AG08396 (cell line): Measurements from ENCODE around the gene PTGFR.

Source experiments
- DNase-seq: peaks from one replicate; pipeline ENCODE4 v3.0.0; 2012; ENCODE audit warnings: low spot score, mixed read lengths

The PTGFR gene

GRCh38 chr1:78520216-78520615, 29.4 kb downstream of the PTGFR start:
- no peak for DNase-seq

DNA sequence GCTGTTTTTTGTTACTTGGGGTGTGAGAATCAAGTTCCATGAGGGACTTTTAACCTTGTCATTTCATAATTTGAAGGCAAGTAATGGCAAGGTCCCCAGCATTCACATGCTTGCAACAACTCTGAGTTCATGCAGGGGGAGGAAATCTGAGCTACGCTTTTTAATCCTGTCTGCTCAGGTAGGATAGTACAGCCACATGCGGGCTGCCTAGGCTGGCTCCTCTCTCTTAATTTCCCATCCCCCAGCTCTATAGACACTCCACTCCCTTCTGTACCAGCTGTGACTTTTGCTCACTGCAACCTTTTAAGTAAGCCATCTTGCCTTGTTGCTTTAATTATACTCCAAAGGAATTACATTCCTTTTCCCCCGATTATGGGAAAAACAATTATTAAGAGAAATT, 30.1 kb downstream of the PTGFR start:
- no peak for DNase-seq

DNA sequence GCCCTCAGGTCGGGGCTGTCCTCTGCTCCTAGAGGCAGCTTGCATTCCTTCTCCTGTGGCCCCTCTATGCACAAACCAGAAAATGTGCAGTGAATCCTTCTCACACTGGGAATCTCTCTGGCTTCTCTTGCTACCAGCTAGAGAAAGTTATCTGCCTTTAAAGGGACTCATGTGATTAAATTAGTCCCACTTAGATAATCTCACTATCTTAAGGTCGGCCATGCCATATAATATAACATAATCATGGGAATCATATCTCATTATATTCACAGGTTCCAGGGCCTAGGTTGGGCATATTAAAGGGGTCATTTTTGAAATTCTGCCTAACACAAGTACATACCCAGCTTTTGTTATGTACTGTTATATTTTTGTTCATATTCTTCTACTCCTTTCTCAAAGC, 31.4 kb downstream of the PTGFR start:
- no peak for DNase-seq

DNA sequence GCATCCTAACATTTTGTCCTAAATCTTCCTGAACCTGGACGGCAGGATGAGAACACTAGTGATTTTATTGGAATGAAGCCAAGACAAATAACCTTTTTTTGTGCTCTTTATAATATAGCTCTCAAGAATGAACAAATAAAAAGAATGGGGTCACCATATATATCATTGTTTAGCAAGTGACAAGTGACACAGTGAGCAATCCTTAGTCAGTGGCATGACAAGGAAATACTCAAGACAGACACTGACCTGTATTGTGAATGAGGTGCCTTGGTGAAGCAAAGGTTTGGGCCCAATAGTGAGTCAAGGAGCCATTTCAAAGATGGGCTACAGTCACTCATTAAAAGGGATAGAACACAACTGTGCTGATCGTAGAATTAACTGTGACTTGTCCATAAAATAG, 35.7 kb downstream of the PTGFR start:
- no peak for DNase-seq

GRCh38 chr1:78527706-78528105, 36.9 kb downstream of the PTGFR start:
- no peak for DNase-seq

DNA sequence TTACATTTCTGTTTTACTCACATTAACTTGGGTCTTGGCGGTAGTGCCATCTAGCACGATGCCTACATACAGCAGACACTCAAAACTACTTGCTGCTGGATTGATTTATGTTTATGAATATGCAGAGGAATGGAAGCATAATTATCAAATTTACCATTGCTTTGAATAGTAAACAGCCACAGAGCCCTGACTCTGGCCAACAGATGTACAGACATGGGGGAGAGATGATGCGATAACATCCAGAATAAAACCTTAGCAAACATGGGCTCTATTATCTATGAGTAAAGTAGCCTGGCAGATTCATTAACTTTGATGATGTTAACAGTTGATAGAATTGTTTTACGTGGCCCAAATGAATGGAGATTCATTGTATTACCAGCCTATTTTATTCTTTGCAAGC, 42.8 kb downstream of the PTGFR start:
- DNase-seq = no peak

DNA sequence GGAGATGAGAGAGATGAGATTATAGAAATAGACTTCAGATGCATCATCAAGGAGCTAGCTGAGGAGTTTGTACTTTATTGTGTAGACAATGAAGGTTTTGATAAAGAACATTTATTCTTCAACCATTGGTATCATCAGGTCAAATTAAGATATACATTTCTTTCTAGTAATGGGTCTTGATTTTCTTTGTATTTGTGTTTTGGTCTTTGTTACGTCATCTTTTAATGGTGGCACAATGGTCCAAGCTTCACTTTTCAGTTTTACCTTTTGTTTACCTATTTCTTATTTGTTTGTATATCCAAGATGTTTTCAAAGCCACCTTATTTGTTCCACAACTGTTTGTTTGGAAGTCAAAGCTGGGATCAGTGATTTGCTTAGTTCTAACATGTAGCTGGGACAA, 44.5 kb downstream of the PTGFR start:
- DNase-seq = no peak

- DNase-seq = peak; percentile 23
Measured at GRCh38 chr1:78536427-78536826, 45.7 kb downstream of the PTGFR start.

DNA sequence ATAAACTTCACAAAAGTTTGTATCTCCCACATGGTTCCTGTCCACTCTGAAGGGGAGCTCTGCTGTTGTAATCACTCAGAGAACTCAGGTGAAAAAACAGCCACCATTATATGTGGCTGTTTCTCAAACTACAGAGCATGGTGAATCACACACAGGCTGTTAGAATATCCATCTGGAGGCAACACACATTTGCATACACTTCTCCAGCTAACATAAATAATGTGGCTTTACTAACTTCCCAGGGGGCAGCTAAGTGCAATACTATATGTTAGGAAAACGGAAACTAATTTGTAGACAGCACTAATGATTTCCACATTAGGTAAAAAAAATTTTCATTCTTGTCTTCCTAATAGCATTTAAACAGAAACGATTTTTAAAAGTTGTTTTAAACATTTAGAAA, 49.3 kb downstream of the PTGFR start:
- no peak for DNase-seq

GRCh38 chr1:78541479-78541878, 50.7 kb downstream of the PTGFR start:
- DNase-seq = no peak

DNA sequence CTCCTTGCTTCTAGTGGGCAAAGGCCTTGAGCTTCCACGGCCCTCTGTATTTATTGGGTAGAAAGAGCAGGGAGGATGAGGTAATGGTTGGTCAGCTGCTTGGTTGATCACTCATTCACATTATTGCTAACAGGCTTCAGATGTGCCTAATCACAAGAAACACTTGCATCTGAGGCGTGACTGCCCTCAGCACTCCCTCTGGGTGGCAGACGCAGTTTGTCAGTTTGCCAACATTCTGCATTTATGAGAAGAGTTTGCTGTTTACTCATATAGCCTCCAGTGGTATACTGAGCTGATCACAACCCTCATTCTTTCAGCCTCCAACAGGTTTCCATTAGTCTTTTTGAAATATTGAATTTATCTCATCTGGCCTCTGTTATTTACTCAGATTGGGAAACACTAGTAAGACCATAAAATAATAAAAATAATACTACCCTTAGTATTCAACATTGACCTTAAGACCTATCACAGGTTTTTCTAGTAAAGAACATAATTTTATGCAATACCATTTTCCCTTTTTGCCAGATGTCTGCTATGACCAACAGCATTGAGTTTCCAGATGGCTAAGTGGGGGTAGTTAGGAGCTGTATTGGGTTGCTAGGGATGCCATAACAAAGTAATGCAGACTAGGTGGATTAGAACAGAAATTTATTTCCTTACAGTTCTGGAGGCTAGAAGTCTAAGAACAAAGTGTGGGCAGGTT, 53.3 kb downstream of the PTGFR start:
- no peak for DNase-seq

- no peak for DNase-seq
Measured at GRCh38 chr1:78547081-78547480, 56.3 kb downstream of the PTGFR start.

- no peak for DNase-seq
Measured at GRCh38 chr1:78549331-78549730, 58.6 kb downstream of the PTGFR start.

- DNase-seq = no peak
Measured at GRCh38 chr1:78549891-78550290, 59.1 kb downstream of the PTGFR start.

GRCh38 chr1:78553859-78554258, 63.1 kb downstream of the PTGFR start:
- DNase-seq = peak; percentile 8

DNA sequence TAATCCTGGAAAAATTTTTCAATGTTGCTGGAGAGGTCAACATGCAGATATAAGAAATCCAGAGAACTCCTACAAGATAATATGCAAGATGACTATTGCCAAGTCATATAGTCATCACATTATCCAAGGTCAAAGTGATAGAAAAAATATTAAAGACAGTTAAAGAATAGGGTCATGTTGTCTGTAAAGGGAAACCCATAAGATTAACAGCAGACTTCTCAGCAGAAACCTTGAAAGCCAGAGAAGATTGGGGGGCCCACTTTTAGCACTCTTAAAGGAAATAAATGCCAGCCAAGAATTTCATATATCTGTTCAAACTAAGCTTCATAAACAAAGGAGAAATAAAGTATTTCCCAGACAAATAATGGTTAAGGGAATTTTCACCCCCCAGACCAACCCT, 64.1 kb downstream of the PTGFR start:
- DNase-seq = no peak

- no peak for DNase-seq
Measured at GRCh38 chr1:78559680-78560079, 68.9 kb downstream of the PTGFR start.

- DNase-seq = no peak
Measured at GRCh38 chr1:78560811-78561210, 70.0 kb downstream of the PTGFR start.

DNA sequence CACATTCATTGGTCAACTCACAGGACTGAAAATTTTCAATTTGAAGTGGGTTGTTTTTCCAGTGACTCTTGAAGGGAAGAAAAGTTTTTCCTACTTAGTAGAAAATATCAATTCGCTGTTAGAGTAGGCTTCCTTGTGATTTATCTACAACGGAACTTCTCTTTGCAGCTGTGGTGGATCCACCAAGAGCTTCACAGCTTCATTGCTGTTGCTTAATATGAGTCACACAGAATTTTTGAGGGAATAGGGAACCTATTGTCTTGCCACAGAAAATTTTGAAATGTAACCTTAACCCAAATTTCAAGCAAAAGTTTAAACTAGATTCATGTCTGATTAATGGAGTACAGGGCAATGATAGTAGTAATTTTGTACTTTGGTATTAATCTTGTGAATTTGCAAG, 71.1 kb downstream of the PTGFR start:
- DNase-seq = no peak

- no peak for DNase-seq
Measured at GRCh38 chr1:78565393-78565792, 74.6 kb downstream of the PTGFR start.

DNA sequence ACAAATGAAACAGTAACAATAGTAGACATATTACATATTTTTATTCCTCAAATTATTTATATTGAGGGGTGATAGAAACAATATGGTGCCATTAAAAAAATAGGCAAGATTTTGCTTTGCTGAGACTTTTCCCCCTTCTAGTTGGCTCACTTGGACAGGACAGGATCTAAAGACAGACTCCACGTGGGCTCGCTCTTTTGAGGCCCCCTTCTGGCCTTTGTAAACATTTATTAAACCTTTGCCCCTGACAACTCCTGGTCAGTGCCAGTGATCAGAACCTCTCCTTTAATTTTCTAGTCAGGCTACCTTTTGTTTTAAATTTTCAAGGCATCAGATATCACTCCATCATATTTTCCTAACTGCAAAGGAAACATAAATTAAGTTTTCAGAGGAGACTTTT, 79.8 kb downstream of the PTGFR start:
- no peak for DNase-seq

DNA sequence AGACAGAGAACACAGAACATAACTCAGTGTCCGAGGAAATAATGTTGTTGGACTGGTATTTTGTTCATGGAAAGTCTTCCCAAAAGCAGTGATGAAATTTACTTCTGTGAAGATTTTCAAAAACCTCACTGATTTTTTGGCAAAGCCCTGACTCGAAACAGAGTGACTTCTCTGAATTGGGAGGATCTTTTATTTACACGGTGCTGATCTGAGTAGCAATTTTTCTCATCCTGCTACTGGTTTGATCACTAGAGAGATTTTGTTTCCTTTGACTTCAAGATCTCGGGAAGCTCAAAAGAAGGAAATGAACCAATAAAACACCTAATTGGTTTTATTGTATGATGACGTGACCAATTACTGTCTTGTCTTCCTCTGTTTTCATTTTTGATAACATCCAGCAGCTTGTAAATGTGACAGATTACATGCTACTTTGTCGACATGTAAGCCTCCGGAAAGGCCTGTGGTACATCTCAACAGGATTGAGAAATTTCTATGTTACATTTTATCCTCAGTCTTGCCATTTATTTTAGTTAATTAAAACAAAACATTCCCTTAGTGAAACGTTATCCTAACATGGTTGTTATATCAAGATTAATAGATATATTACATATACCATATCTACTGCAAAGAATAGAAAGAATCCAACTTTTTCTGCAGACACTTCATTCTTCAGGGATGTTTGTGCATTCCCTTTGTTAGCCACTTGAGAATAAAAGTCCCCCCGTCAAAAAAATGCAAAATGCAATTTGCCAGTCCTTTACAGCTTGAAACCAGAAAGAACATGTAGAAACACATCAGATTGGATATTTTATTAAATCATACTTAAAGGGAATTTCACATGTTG, 86.7 kb downstream of the PTGFR start:
- no peak for DNase-seq

- DNase-seq = peak; percentile 8
Measured at GRCh38 chr1:78586572-78586971, 95.8 kb downstream of the PTGFR start.

DNA sequence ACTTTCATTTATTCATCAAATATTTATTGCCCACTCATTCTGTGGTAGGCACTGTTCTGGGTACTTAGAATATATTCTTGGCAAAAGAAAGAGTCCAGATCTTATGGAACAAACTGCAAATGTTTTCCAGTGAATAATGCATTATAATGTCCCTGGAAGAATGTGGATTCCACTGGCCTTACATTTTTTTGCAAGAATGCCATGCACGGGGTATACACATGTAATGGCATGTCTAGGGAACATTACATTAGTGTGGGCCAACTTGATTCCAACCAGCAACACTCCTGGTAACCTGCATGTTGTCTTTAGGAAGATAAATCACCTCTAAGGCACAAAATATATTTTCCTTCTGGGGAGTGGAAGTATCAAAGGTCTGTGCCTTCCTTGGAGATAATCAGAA, 96.4 kb downstream of the PTGFR start:
- DNase-seq = no peak
